ENCODE measurements around the gene LRSAM1.

DNA sequence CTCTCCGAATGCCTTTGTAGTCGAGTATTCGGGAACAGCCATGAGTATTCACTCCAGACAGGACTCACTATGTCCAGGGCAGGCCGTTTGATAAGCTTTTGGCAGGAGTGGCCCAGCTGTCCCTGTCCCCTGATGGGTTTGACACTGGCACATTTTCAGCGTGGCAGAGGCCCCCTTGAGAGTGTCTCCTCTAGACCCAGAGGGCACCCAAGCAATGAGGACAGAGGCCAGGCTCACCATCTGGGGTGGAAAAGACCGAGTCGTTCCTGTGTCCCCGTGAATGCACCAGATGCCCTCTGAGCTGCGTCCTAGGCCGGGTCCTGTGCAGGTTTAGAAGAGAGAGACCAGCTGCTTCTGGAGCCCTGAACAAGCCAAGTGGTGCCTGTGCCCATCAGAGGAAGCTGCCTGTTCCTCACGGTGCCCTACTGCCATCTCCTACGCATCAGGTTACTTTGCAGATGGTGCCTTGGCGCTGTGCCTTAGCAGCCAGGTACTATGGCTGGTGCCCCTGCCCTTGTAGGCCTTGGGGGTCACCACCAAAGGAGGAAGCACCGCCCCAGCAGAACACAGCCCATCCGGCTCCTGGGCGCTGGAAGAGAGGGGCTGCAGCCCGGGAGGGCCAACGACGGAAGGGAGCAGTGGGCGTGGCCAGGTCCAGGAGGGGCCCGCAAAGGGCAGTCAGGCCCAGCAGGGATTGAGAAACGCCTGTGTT is 42.4 kb downstream of the LRSAM1 start:
- TF ChIP-seq, protein P1, sequence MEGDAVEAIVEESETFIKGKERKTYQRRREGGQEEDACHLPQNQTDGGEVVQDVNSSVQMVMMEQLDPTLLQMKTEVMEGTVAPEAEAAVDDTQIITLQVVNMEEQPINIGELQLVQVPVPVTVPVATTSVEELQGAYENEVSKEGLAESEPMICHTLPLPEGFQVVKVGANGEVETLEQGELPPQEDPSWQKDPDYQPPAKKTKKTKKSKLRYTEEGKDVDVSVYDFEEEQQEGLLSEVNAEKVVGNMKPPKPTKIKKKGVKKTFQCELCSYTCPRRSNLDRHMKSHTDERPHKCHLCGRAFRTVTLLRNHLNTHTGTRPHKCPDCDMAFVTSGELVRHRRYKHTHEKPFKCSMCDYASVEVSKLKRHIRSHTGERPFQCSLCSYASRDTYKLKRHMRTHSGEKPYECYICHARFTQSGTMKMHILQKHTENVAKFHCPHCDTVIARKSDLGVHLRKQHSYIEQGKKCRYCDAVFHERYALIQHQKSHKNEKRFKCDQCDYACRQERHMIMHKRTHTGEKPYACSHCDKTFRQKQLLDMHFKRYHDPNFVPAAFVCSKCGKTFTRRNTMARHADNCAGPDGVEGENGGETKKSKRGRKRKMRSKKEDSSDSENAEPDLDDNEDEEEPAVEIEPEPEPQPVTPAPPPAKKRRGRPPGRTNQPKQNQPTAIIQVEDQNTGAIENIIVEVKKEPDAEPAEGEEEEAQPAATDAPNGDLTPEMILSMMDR (IDR thresholded peaks at IDR 0.05): no peak
- no peak for TF ChIP-seq POLR2A (IDR thresholded peaks at IDR 0.05)

Data from testis (tissue), 2 donors.